HepG2 (cell line): ENCODE measurements around the gene TRIM25. TPM values are rescaled to one million over a fixed set of nuclear protein-coding genes. Genes with fewer than 3 reads are reported as not detected.
A peak's percentile ranks its signal among the peaks of the same experiment; 100 is the strongest.

ENCODE experiments used
- ARID5B ChIP-seq: IDR thresholded peaks from 2 replicates; pipeline ENCODE4 v1.4.0; 2020; ENCODE audit warnings: mild to moderate bottlenecking, missing genetic modification reagents
- ARNT2 ChIP-seq: sonication (generic); formaldehyde crosslinking; IDR thresholded peaks from 2 replicates; pipeline ENCODE4 v1.8.0; 2022; ENCODE audit warnings: mild to moderate bottlenecking, low read depth, missing genetic modification reagents, moderate library complexity
- ATF5 ChIP-seq: sonication (generic); formaldehyde crosslinking; IDR thresholded peaks from 2 replicates; pipeline ENCODE4 v1.4.0; 2020; ENCODE audit warnings: mild to moderate bottlenecking, low read depth, missing genetic modification reagents
- CBX2 ChIP-seq, 2 experiments: fragments of 200-600 bp in 1 of 2; sonication (generic); formaldehyde crosslinking in 1 of 2; IDR thresholded peaks; 2 replicates each; pipeline versions ENCODE4 v1.7.0 to v1.8.1; 2018 to 2022; ENCODE audit warnings: low read depth in 2 of 2, low read length in 1 of 2, mild to moderate bottlenecking in 1 of 2, missing genetic modification reagents in 1 of 2
- KAT8 ChIP-seq: IDR thresholded peaks from 2 replicates; pipeline ENCODE4 v1.6.1; 2016; ENCODE audit warnings: missing genetic modification reagents, missing compliant biosample characterization
- KDM1A ChIP-seq: IDR thresholded peaks from 2 replicates; pipeline ENCODE4 v1.6.1; 2016; ENCODE audit warnings: missing compliant biosample characterization
- MAX ChIP-seq: IDR thresholded peaks from 2 replicates; pipeline ENCODE4 v1.6.1; 2012; ENCODE audit warnings: inconsistent platforms
- NCOA1 ChIP-seq: sonication (generic); formaldehyde crosslinking; IDR thresholded peaks from 2 replicates; pipeline ENCODE4 v1.9.0; 2021; ENCODE audit warnings: missing genetic modification reagents
- NFKBIZ ChIP-seq: IDR thresholded peaks from 2 replicates; pipeline ENCODE4 v1.6.1; 2018; ENCODE audit warnings: missing genetic modification reagents, missing compliant biosample characterization
- SMARCE1 ChIP-seq: fragments of 450-650 bp; IDR thresholded peaks from 2 replicates; pipeline ENCODE4 v1.6.1; 2017; ENCODE audit warnings: borderline replicate concordance
- TBX2 ChIP-seq: sonication (generic); formaldehyde crosslinking; IDR thresholded peaks from 2 replicates; pipeline ENCODE4 v1.5.0; 2020; ENCODE audit warnings: missing genetic modification reagents, mild to moderate bottlenecking, borderline replicate concordance
- ZFX ChIP-seq: sonication (generic); formaldehyde crosslinking; IDR thresholded peaks from 2 replicates; pipeline ENCODE4 v1.4.0; 2020; ENCODE audit warnings: mild to moderate bottlenecking, low read depth, missing genetic modification reagents, moderate library complexity
- ZMYM4 ChIP-seq: sonication (generic); formaldehyde crosslinking; IDR thresholded peaks from 2 replicates; pipeline ENCODE4 v1.8.1; 2023; ENCODE audit warnings: mild to moderate bottlenecking, missing genetic modification reagents
- ZNF138 ChIP-seq: sonication (generic); formaldehyde crosslinking; IDR thresholded peaks from 2 replicates; pipeline ENCODE4 v1.5.0; 2020; ENCODE audit warnings: mild to moderate bottlenecking, low read depth, missing genetic modification reagents
- ZNF234 ChIP-seq: sonication (generic); formaldehyde crosslinking; conservative IDR thresholded peaks from 2 replicates; pipeline ENCODE4 v1.5.1; 2020; ENCODE audit warnings: mild to moderate bottlenecking, missing genetic modification reagents
- ZNF335 ChIP-seq: sonication (generic); formaldehyde crosslinking; IDR thresholded peaks from 2 replicates; pipeline ENCODE4 v1.4.0; 2020; ENCODE audit warnings: missing genetic modification reagents
- ZNF720 ChIP-seq: sonication (generic); formaldehyde crosslinking; IDR thresholded peaks from 2 replicates; pipeline ENCODE4 v1.4.0; 2020; ENCODE audit warnings: missing genetic modification reagents
- polyA plus RNA-seq, 8 experiments: library from polyadenylated mRNA; depleted of rRNA in 3 of 8; stranded (reverse) in 7 of 8; unstranded in 1 of 8; fragments of >200 nt; fragmentation: Illumina TruSeq in 4 of 8; extraction: Trizol in 4 of 8; gene quantifications; 2 replicates each; pipeline versions ENCODE4 v1.2.1 to v1.2.3, GENCODE V29; 2011 to 2016; ENCODE audit warnings: low read depth in 4 of 8, missing spikeins in 1 of 8, mixed read lengths in 1 of 8; ENCODE audit not compliant: insufficient read depth in 1 of 8
- total RNA-seq, 5 experiments: library from RNA; depleted of rRNA; stranded (reverse); fragments of >200 nt; fragmentation: Illumina TruSeq; extraction: Trizol; gene quantifications; 2 replicates each; pipeline ENCODE4 v1.2.3, GENCODE V29; 2016; ENCODE audit warnings: low read depth in 1 of 5
- TF ChIP-seq, protein P1 (sequence below), 2 experiments: fragments of 450-650 bp in 1 of 2; sonication (generic) in 1 of 2; formaldehyde crosslinking; IDR thresholded peaks; 2 replicates each; pipeline versions ENCODE4 v1.5.0 to v1.8.0; 2020 to 2022; ENCODE audit warnings: mild to moderate bottlenecking in 1 of 2, missing genetic modification reagents in 1 of 2
- TF ChIP-seq, protein P2 (sequence below): sonication (generic); formaldehyde crosslinking; IDR thresholded peaks from 2 replicates; pipeline ENCODE4 v1.5.0; 2020; ENCODE audit warnings: mild to moderate bottlenecking, missing genetic modification reagents, borderline replicate concordance
- TF ChIP-seq, protein P3 (sequence below): sonication (generic); formaldehyde crosslinking; IDR thresholded peaks from 2 replicates; pipeline ENCODE4 v1.4.0; 2020; ENCODE audit warnings: mild to moderate bottlenecking, missing genetic modification reagents

TRIM25 gene
- total and polyA plus RNA-seq, 2 of the 13 experiments (the other 11 are each of a cell fraction or from before 2014, with no cell fraction given) = 30.8 to 42.2 TPM

DNA sequence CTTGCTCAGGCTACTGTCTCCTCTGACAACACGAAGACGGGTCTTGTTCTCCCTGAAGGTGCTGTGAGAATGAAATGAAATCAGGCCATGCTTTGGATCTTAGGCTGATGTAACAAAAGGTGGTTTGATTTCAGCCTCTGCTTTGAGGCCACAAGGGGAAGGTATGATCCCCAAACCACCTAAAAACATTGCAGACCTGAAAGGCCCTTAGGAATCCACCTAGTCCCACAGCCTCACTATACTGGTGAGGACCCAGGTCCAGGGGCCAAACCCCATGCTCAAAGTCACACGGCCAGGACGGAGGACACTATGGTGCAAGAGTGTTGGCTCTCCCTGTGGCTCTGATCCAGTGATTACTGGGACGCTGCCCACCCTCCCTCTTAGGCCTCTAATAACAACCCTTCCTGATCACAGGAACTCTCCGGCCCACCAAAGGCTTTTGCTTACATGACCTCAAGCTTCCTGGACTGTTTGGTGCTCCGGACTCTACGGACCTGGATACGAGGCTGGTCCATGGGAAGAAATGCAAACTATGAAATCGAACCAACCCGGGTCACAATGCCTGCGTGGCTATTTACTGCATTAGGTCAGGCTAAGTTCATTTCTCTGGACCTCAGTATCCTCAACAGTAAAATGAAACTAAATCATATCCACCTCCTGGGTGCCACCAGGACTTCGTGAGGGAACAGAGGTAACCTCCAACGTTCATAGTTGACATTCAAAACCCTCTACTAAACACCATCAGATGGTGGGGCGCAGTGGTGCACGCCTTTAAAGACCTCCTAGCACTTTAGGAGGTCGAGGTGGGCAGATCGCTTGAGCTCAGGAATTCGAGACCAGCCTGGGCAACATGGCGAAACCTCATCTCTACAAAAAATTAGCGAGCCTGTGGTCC, 1.5 kb downstream of the TRIM25 start (continued):
- TF ChIP-seq KAT8 (no peak), ZMYM4 (CRISPR knock-in tag) (0 out of 2 replicates have a peak, but pooled peaks have one; percentile 29), ZNF234 (CRISPR knock-in tag) (no peak), NFKBIZ (CRISPR knock-in tag) (no peak), ARID5B (no peak), ZNF138 (CRISPR knock-in tag) (no peak), ZFX (CRISPR knock-in tag) (no peak; the same call in 1 of the 2 replicates), CBX2 (IDR thresholded peaks at IDR 0.05; ENCODE audit: low read depth, low read length) (no peak), CBX2 (CRISPR knock-in tag; IDR thresholded peaks at IDR 0.05; ENCODE audit: low read depth) (0 out of 2 replicates have a peak, but pooled peaks have one; percentile 45), SMARCE1 (no peak), NCOA1 (peak; percentile 73; the same call in 1 of the 2 replicates), KDM1A (no peak), ARNT2 (CRISPR knock-in tag) (peak; percentile 40; the same call in 1 of the 2 replicates), ZNF335 (no peak), ZNF720 (CRISPR knock-in tag) (no peak), TBX2 (0 out of 2 replicates have a peak, but pooled peaks have one; percentile 11), MAX (no peak), ATF5 (CRISPR knock-in tag) (no peak)
- TF ChIP-seq, protein P1, sequence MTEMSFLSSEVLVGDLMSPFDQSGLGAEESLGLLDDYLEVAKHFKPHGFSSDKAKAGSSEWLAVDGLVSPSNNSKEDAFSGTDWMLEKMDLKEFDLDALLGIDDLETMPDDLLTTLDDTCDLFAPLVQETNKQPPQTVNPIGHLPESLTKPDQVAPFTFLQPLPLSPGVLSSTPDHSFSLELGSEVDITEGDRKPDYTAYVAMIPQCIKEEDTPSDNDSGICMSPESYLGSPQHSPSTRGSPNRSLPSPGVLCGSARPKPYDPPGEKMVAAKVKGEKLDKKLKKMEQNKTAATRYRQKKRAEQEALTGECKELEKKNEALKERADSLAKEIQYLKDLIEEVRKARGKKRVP (CRISPR knock-in tag; IDR thresholded peaks at IDR 0.05) = peak in 1 of 2 experiments; percentile 65; a peak in 2 of 4 replicates
- TF ChIP-seq, protein P2, sequence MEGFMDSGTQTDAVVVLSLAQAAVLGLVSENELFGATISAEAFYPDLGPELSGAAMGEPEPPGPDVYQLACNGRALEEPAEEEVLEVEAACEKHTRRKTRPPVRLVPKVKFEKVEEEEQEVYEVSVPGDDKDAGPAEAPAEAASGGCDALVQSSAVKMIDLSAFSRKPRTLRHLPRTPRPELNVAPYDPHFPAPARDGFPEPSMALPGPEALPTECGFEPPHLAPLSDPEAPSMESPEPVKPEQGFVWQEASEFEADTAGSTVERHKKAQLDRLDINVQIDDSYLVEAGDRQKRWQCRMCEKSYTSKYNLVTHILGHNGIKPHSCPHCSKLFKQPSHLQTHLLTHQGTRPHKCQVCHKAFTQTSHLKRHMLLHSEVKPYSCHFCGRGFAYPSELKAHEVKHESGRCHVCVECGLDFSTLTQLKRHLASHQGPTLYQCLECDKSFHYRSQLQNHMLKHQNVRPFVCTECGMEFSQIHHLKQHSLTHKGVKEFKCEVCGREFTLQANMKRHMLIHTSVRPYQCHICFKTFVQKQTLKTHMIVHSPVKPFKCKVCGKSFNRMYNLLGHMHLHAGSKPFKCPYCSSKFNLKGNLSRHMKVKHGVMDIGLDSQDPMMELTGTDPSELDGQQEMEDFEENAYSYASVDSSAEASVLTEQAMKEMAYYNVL (CRISPR knock-in tag) = no peak; the same call in 1 of the 2 replicates
- TF ChIP-seq, protein P3, sequence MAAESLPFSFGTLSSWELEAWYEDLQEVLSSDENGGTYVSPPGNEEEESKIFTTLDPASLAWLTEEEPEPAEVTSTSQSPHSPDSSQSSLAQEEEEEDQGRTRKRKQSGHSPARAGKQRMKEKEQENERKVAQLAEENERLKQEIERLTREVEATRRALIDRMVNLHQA = no peak
